ENCODE measurements around the gene UNC13C. TPM values are rescaled to one million over a fixed set of nuclear protein-coding genes. Genes with fewer than 3 reads are reported as not detected.

UNC13C gene
- total and polyA plus RNA-seq, 2 donors (not counting 3 experiments of a cell fraction or from before 2014, with no cell fraction given): not detected

DNA sequence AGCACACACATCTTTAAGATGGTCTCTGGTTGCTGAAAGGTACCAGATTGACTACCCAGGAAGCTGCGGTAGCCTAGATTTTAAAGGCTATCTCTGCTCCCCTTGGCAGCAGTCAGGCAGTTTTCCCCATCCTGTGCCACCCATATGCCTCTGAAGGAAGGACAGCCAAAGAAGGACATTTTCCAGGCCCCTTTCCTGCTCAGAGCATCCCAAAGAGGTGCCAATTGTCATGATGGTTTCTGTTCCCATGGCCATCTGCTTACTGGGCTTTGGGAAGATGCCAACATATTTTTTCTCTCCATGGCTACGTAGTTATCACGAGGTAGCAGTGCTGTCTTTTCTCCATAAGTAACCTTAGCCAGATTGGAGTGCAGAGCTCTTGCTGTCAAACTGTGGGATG lies 39.7 kb downstream of the UNC13C start:
- Histone ChIP-seq H3K9me1 (replicated peaks; ENCODE audit: control insufficient read depth, extremely low read depth, insufficient read depth, low read length) (no peaks in the 10 kb centered on the region), H3K9me3 (replicated peaks; ENCODE audit: control insufficient read depth, insufficient read depth, low read length) (no peaks in the 10 kb centered on the region), H3K27ac (ENCODE audit: insufficient read depth, low read depth, low read length) (no peak overlapping the region), H3K4me3 (replicated peaks in 1 of 3; ENCODE audit: insufficient read depth in 1 of 3, low read depth in 1 of 3, low read length in 3 of 3) (no peak overlapping the region), H3K27me3 (ENCODE audit: control insufficient read depth in 2 of 2, insufficient read depth in 2 of 2, low read length in 2 of 2) (no peaks in the 10 kb centered on the region), H3K36me3 (ENCODE audit: control insufficient read depth in 2 of 2, extremely low read depth in 1 of 2, insufficient read depth in 2 of 2, low read length in 2 of 2) (no peaks in the 10 kb centered on the region), H3K4me2 (ENCODE audit: insufficient read depth, low read length) (no peak overlapping the region), H3K79me2 (ENCODE audit: control insufficient read depth, insufficient read depth, low read length) (no peaks in the 10 kb centered on the region), H2AFZ (ENCODE audit: low read depth, low read length) (no peak overlapping the region), H3K4me1 (ENCODE audit: control insufficient read depth, extremely low read depth, insufficient read depth, low read length) (no peaks in the 10 kb centered on the region), H4K20me1 (replicated peaks; ENCODE audit: control insufficient read depth, extremely low read depth, insufficient read depth, low read length) (no peaks in the 10 kb centered on the region), H3K9ac (replicated peaks; ENCODE audit: extremely low read depth, insufficient read depth, low read length) (no peak overlapping the region)
- dilution Hi-C loops (cut with MboI; ENCODE audit: extremely low pct_ligation_motif_present, low sequenced_read_pairs): no loop called here
- intact Hi-C loops (cut with micrococcal nuclease): no loop called here
- TF ChIP-seq EZH2 (IDR thresholded peaks at IDR 0.05; ENCODE audit: borderline replicate concordance, low read depth, low read length, severe bottlenecking): no peak
- TF ChIP-seq MAX (IDR thresholded peaks at IDR 0.05; ENCODE audit: insufficient read depth, insufficient read length): no peak
- TF ChIP-seq JUN (IDR thresholded peaks at IDR 0.05; ENCODE audit: borderline replicate concordance, insufficient read depth, insufficient read length, low read depth): no peak
- no peak for TF ChIP-seq MYC (IDR thresholded peaks at IDR 0.05; ENCODE audit: low read depth, low read length)
- no peak for TF ChIP-seq GATA2 (IDR thresholded peaks at IDR 0.05; ENCODE audit: insufficient read depth, insufficient read length, low read depth, low read length)
- no peak for TF ChIP-seq POLR2A (IDR thresholded peaks at IDR 0.05; ENCODE audit: low read depth, low read length)
- TF ChIP-seq FOS (IDR thresholded peaks at IDR 0.05; ENCODE audit: borderline replicate concordance, insufficient read depth, low read length): no peak
- TF ChIP-seq CTCF (IDR thresholded peaks at IDR 0.05; ENCODE audit: extremely low read depth in 1 of 2, insufficient read depth in 1 of 2, low read depth in 1 of 2, low read length in 2 of 2): no peak
- no peak for TF ChIP-seq POLR2AphosphoS5 (IDR thresholded peaks at IDR 0.05; ENCODE audit: insufficient read depth, low read depth, low read length)
- no peak for DNase-seq (ENCODE audit: low read depth, low spot score)
- POLR2A ChIA-PET: no interaction called here
- BruUV-seq (replicated peaks): no TSS peak
- no peak for FAIRE-seq
- CTCF ChIA-PET: no interaction called here

Data from endothelial cell of umbilical vein (primary cell).